ENCODE measurements around the gene TMEM248.
A peak's percentile ranks its signal among the peaks of the same experiment; 100 is the strongest.
"Not testable (repeated sequence)": the region's sequence is repeated elsewhere in the genome, so short reads cannot be mapped to it uniquely, and the experiment has no call there.

GRCh38 chr7:67000601-67001258 is 79.7 kb downstream of the TMEM248 start:
- TF ChIP-seq CTCF (IDR thresholded peaks at IDR 0.05) = peak in 2 of 6 experiments; percentile 16 to 22
- not testable (repeated sequence) for TF ChIP-seq EP300, POLR2AphosphoS5 (IDR thresholded peaks at IDR 0.05)
